ENCODE data around the gene PCDHGB4. TPM values are rescaled to one million over a fixed set of nuclear protein-coding genes. Genes with fewer than 3 reads are reported as not detected.
A peak's percentile ranks its signal among the peaks of the same experiment; 100 is the strongest.

Gene PCDHGB4
- total and polyA plus RNA-seq, 10 donors, result 0.02 to 3.9 (median 2.6) TPM

- Histone ChIP-seq H3K4me3 (peak within 1 kb of the TSS in 5 of 8 donors; percentile 15 to 61 (median 23)), H3K27me3 (replicated peaks in 1 of 7) (peaks cover 0 to 97% (median 21%) of the 10 kb centered on the region in 7 donors), H3K36me3 (no peaks in the 10 kb centered on the region), H3K4me1 (no peaks in the 10 kb centered on the region), H3K9me3 (peaks cover 0 to 100% (median 97%) of the 10 kb centered on the region in 8 donors), H3K27ac (no peak within 1 kb of the TSS)
- TF ChIP-seq CTCF (IDR thresholded peaks at IDR 0.05 in 8 of 11, conservative IDR thresholded peaks at IDR 0.05 in 3 of 11) (peak in 3 of 11 experiments; percentile 10 to 30 (median 21)), POLR2AphosphoS5 (IDR thresholded peaks at IDR 0.05) (no peak), POLR2A (IDR thresholded peaks at IDR 0.05) (no peak)
- intact Hi-C loops (cut with DNase I; ENCODE audit: low total_unique reads), result no loop called here
- 12 to 23% (median 17%) methylated on average over 32 of the region's 32 CpGs for WGBS, 5 donors
- no peak for DNase-seq
Observed at GRCh38 chr5:141369994-141370848, 17.3 kb upstream of the PCDHGB4 start, which contains the start of gene PCDHGB3. Gene PCDHGB3, plus strand, starts transcription at chr5:141370242. Its CDS starts 153 bp downstream, at chr5:141370395.

- H3K36me3 ChIP-seq, result no peaks in the 10 kb centered on the region
- peaks cover 0 to 100% (median 96%) of the 10 kb centered on the region in 8 donors for H3K9me3 ChIP-seq
- H3K4me1 ChIP-seq, result no peaks in the 10 kb centered on the region
- intact Hi-C loops (cut with DNase I; ENCODE audit: low total_unique reads), result no loop called here
- 28 to 44% (median 37%) methylated on average over 23 to 69 of the region's 69 CpGs for WGBS, 5 donors
- peaks cover 0 to 92% (median 14%) of the 10 kb centered on the region in 7 donors for H3K27me3 ChIP-seq (replicated peaks in 1 of 7)
- H3K4me3 ChIP-seq, result peak overlapping the region in 1 of 8 donors; percentile 17
- H3K27ac ChIP-seq, result no peak overlapping the region
- no peak for DNase-seq
- no peak for TF ChIP-seq POLR2A (IDR thresholded peaks at IDR 0.05)
- TF ChIP-seq CTCF (IDR thresholded peaks at IDR 0.05 in 8 of 11, conservative IDR thresholded peaks at IDR 0.05 in 3 of 11), result no peak
- TF ChIP-seq POLR2AphosphoS5 (IDR thresholded peaks at IDR 0.05), result no peak
Observed at GRCh38 chr5:141371572-141372475, 15.7 kb upstream of the PCDHGB4 start.

GRCh38 chr5:141373673-141374317, 13.7 kb upstream of the PCDHGB4 start, which contains the start of gene PCDHGA6:
Gene PCDHGA6, plus strand, starts transcription at chr5:141373891. Its CDS starts 193 bp downstream, at chr5:141374084.
- intact Hi-C loops (cut with DNase I; ENCODE audit: low total_unique reads), result no loop called here
- H3K9me3 ChIP-seq, result peaks cover 0 to 100% (median 98%) of the 10 kb centered on the region in 8 donors
- H3K4me3 ChIP-seq, result peak within 1 kb of the TSS in 2 of 8 donors; percentile 25 to 55
- DNase-seq, result no peak
- H3K36me3 ChIP-seq, result no peaks in the 10 kb centered on the region
- no peak for TF ChIP-seq POLR2A (IDR thresholded peaks at IDR 0.05)
- peak in 4 of 11 experiments; percentile 11 to 32 (median 18) for TF ChIP-seq CTCF (IDR thresholded peaks at IDR 0.05 in 8 of 11, conservative IDR thresholded peaks at IDR 0.05 in 3 of 11)
- H3K27me3 ChIP-seq (replicated peaks in 1 of 7), result peaks cover 0 to 87% (median 10%) of the 10 kb centered on the region in 7 donors
- WGBS, 5 donors, result 21 to 31% (median 23%) methylated on average over 19 to 27 of the region's 27 CpGs
- H3K4me1 ChIP-seq, result no peaks in the 10 kb centered on the region
- no peak within 1 kb of the TSS for H3K27ac ChIP-seq
